H1 (cell line): Measurements from ENCODE around the gene RHBG. TPM values are rescaled to one million over a fixed set of nuclear protein-coding genes. Genes with fewer than 3 reads are reported as not detected.

Experiments
- CTCF ChIA-PET: fragments of 300-600 bp; sonication (Branson Sonifier 250); formaldehyde crosslinking; loops from one replicate; lab custom pipeline; 2021; ENCODE audit not compliant: partially characterized antibody; lab: Charles Lee
- POLR2A ChIA-PET: fragments of 300-600 bp; sonication (Branson Sonifier 250); formaldehyde crosslinking; loops from one replicate; lab custom pipeline; 2021; ENCODE audit warnings: inconsistent platforms; ENCODE audit not compliant: partially characterized antibody; lab: Charles Lee
- DNase-seq, 2 experiments: peaks; one replicate each; pipeline versions ENCODE4 v3.0.0 to v3.0.0-alpha.2; 2010 to 2022; ENCODE audit warnings: low spot score in 2 of 2, low read depth in 1 of 2, mixed read lengths in 1 of 2
- FAIRE-seq: peaks from 2 replicates; lab custom pipeline; 2011; peaks lifted over from hg19 to GRCh38; lab: Jason Lieb, UNC
- H2AFZ ChIP-seq: 2 replicates; pipeline ENCODE4 v1.8.1; 2012; ENCODE audit warnings: low read length, inconsistent platforms
- H2AK5ac ChIP-seq: 2 replicates; pipeline ENCODE4 v1.6.1; 2013; ENCODE audit warnings: low read depth, low read length
- H2BK120ac ChIP-seq: replicated peaks from 2 replicates; pipeline ENCODE3; 2013; ENCODE audit warnings: low read depth, low read length, inconsistent platforms
- H2BK12ac ChIP-seq: 2 replicates; pipeline ENCODE4 v1.6.1; 2013; ENCODE audit warnings: low read depth, low read length
- H2BK15ac ChIP-seq: 2 replicates; pipeline ENCODE4 v1.6.1; 2013; ENCODE audit warnings: low read length
- H2BK20ac ChIP-seq: 2 replicates; pipeline ENCODE4 v1.6.1; 2013; ENCODE audit warnings: low read length
- H2BK5ac ChIP-seq: 2 replicates; pipeline ENCODE4 v1.6.1; 2013; ENCODE audit warnings: low read depth, low read length
- H3K14ac ChIP-seq: 2 replicates; pipeline ENCODE4 v1.6.1; 2013; ENCODE audit warnings: inconsistent platforms; ENCODE audit not compliant: insufficient read length
- H3K18ac ChIP-seq: 2 replicates; pipeline ENCODE4 v1.6.1; 2013; ENCODE audit warnings: low read length; ENCODE audit errors: extremely low read depth
- H3K23ac ChIP-seq: 2 replicates; pipeline ENCODE4 v1.6.1; 2013; ENCODE audit warnings: inconsistent platforms; ENCODE audit not compliant: insufficient read length
- H3K23me2 ChIP-seq: 2 replicates; pipeline ENCODE4 v1.6.1; 2013; ENCODE audit warnings: low read depth, low read length
- H3K27ac ChIP-seq: 2 replicates; pipeline ENCODE4 v1.6.1; 2011; ENCODE audit warnings: low read depth, low read length, inconsistent platforms
- H3K27me3 ChIP-seq, 4 experiments: replicated peaks in 1 of 4; 1 replicate in 1 of 4; 2 replicates in 3 of 4; pipeline versions ENCODE4 v1.6.1 to v1.8.1; 2011 to 2013; ENCODE audit warnings: low read length in 3 of 4, mild to moderate bottlenecking in 3 of 4, inconsistent platforms in 2 of 4, mixed read lengths in 2 of 4, moderate library complexity in 1 of 4; ENCODE audit not compliant: control insufficient read depth in 3 of 4, insufficient read depth in 3 of 4; ENCODE audit errors: extremely low read depth in 1 of 4
- H3K36me3 ChIP-seq, 4 experiments: 2 replicates each; pipeline versions ENCODE4 v1.6.1 to v1.8.1; 2011 to 2013; ENCODE audit warnings: mild to moderate bottlenecking in 4 of 4, low read length in 3 of 4, moderate library complexity in 2 of 4, control low read depth in 1 of 4, inconsistent platforms in 1 of 4; ENCODE audit not compliant: insufficient read depth in 4 of 4, control insufficient read depth in 2 of 4
- H3K4ac ChIP-seq: replicated peaks from 2 replicates; pipeline ENCODE3; 2013; ENCODE audit warnings: low read length, low read depth, mixed read lengths, inconsistent platforms; ENCODE audit not compliant: insufficient read length
- H3K4me1 ChIP-seq, 4 experiments: replicated peaks in 1 of 4; 1 replicate in 1 of 4; 2 replicates in 3 of 4; pipeline versions ENCODE4 v1.6.1 to v1.8.1; 2011 to 2013; ENCODE audit warnings: low read length in 3 of 4, inconsistent platforms in 2 of 4, mixed read lengths in 1 of 4; ENCODE audit not compliant: insufficient read depth in 4 of 4, control insufficient read depth in 3 of 4
- H3K4me2 ChIP-seq, 2 experiments: 2 replicates each; pipeline versions ENCODE4 v1.6.1 to v1.8.1; 2011 to 2013; ENCODE audit warnings: low read depth in 2 of 2, low read length in 2 of 2, control low read depth in 1 of 2, inconsistent platforms in 1 of 2, mild to moderate bottlenecking in 1 of 2; ENCODE audit not compliant: insufficient read depth in 1 of 2
- H3K4me3 ChIP-seq, 4 experiments: fragments of 200-600, 300-600 bp in 1 of 4; sonication (generic), shearing (Covaris generic), sonication (Bioruptor Twin) in 1 of 4; 2 replicates each; pipeline versions ENCODE4 v1.5.1 to v1.8.1; 2011 to 2016; ENCODE audit warnings: low read length in 4 of 4, low read depth in 3 of 4, control low read depth in 2 of 4, inconsistent platforms in 2 of 4, mild to moderate bottlenecking in 2 of 4, mixed read lengths in 1 of 4, moderate library complexity in 1 of 4; ENCODE audit not compliant: insufficient read depth in 2 of 4; ENCODE audit errors: extremely low read depth in 1 of 4
- H3K56ac ChIP-seq: replicated peaks from 2 replicates; pipeline ENCODE3; 2013; ENCODE audit warnings: low read depth, mild to moderate bottlenecking, mixed read lengths, low read length, inconsistent platforms; ENCODE audit not compliant: insufficient read length
- H3K79me1 ChIP-seq: 2 replicates; pipeline ENCODE4 v1.6.1; 2013; ENCODE audit warnings: low read depth, low read length, control low read depth
- H3K79me2 ChIP-seq, 2 experiments: 2 replicates each; pipeline versions ENCODE4 v1.6.1 to v1.8.1; 2012 to 2013; ENCODE audit warnings: low read length in 2 of 2, mild to moderate bottlenecking in 2 of 2, inconsistent platforms in 1 of 2; ENCODE audit not compliant: insufficient read depth in 2 of 2, control insufficient read depth in 1 of 2
- H3K9ac ChIP-seq, 4 experiments: replicated peaks in 1 of 4; 1 replicate in 1 of 4; 2 replicates in 3 of 4; pipeline versions ENCODE4 v1.6.1 to v1.8.1; 2011 to 2013; ENCODE audit warnings: low read depth in 3 of 4, low read length in 3 of 4, control low read depth in 2 of 4, mild to moderate bottlenecking in 2 of 4, moderate library complexity in 2 of 4, inconsistent platforms in 1 of 4; ENCODE audit errors: extremely low read depth in 1 of 4
- H3K9me3 ChIP-seq, 2 experiments: 2 replicates each; pipeline versions ENCODE4 v1.6.1 to v1.8.1; 2012 to 2013; ENCODE audit warnings: mild to moderate bottlenecking in 2 of 2, moderate library complexity in 2 of 2, control low read depth in 1 of 2, inconsistent platforms in 1 of 2, low read depth in 1 of 2, low read length in 1 of 2, mixed read lengths in 1 of 2; ENCODE audit not compliant: insufficient read depth in 2 of 2
- H4K20me1 ChIP-seq, 2 experiments: replicated peaks in 1 of 2; 2 replicates each; pipeline versions ENCODE3 to v1.8.1; 2011 to 2013; ENCODE audit warnings: inconsistent platforms in 2 of 2, low read length in 2 of 2, mild to moderate bottlenecking in 1 of 2; ENCODE audit not compliant: insufficient read depth in 2 of 2, control insufficient read depth in 1 of 2
- H4K5ac ChIP-seq: 2 replicates; pipeline ENCODE4 v1.6.1; 2013; ENCODE audit warnings: low read length, low read depth, mixed read lengths, inconsistent platforms; ENCODE audit not compliant: insufficient read length
- H4K8ac ChIP-seq: 2 replicates; pipeline ENCODE4 v1.8.0; 2013; ENCODE audit warnings: mild to moderate bottlenecking, moderate library complexity, low read length, inconsistent platforms; ENCODE audit not compliant: insufficient read depth; ENCODE audit errors: extremely low read depth
- H4K91ac ChIP-seq: replicated peaks from 2 replicates; pipeline ENCODE3; 2013; ENCODE audit warnings: low read length, mixed read lengths, inconsistent platforms; ENCODE audit not compliant: insufficient read length
- CBX5 ChIP-seq: fragments of 300-800, 300-1000 bp; sonication (generic); IDR thresholded peaks from 2 replicates; pipeline ENCODE4 v1.7.1; 2016; ENCODE audit warnings: antibody characterized with exemption, low read length, low read depth
- CBX8 ChIP-seq: fragments of 300-800, 300-1000 bp; sonication (generic); IDR thresholded peaks from 2 replicates; pipeline ENCODE4 v1.7.1; 2016; ENCODE audit warnings: low read depth, low read length, borderline replicate concordance
- CHD1 ChIP-seq: IDR thresholded peaks from 2 replicates; pipeline ENCODE4 v1.6.1; 2012; ENCODE audit warnings: low read depth, low read length, improper control_type of control experiment
- CTCF ChIP-seq, 3 experiments: IDR thresholded peaks; 1 replicate in 2 of 3; 2 replicates in 1 of 3; pipeline versions ENCODE4 v1.5.1 to v1.6.1; 2011; ENCODE audit warnings: low read length in 3 of 3, mild to moderate bottlenecking in 3 of 3, inconsistent platforms in 2 of 3, low read depth in 1 of 3, moderate library complexity in 1 of 3; ENCODE audit not compliant: insufficient read depth in 1 of 3; ENCODE audit errors: control extremely low read depth in 1 of 3
- KDM4A ChIP-seq: IDR thresholded peaks from one replicate; pipeline ENCODE4 v1.7.1; 2012; ENCODE audit warnings: low read depth, mild to moderate bottlenecking, moderate library complexity, low read length, inconsistent platforms; ENCODE audit not compliant: severe bottlenecking
- POLR2AphosphoS5 ChIP-seq: IDR thresholded peaks from 2 replicates; pipeline ENCODE4 v1.6.1; 2011; ENCODE audit warnings: low read depth, low read length
- RAD21 ChIP-seq, 2 experiments: IDR thresholded peaks in 1 of 2; conservative IDR thresholded peaks in 1 of 2; 2 replicates each; pipeline ENCODE4 v1.6.1; 2011; ENCODE audit warnings: low read depth in 2 of 2, low read length in 2 of 2, improper control_type of control experiment in 1 of 2, inconsistent platforms in 1 of 2, mild to moderate bottlenecking in 1 of 2, moderate library complexity in 1 of 2
- RXRA ChIP-seq: IDR thresholded peaks from 2 replicates; pipeline ENCODE4 v1.6.1; 2011; ENCODE audit warnings: low read depth, mild to moderate bottlenecking, low read length, moderate library complexity; ENCODE audit not compliant: insufficient read depth
- SRF ChIP-seq: IDR thresholded peaks from 2 replicates; pipeline ENCODE4 v1.6.1; 2011; ENCODE audit warnings: mild to moderate bottlenecking, low read depth, low read length, moderate library complexity
- TAF7 ChIP-seq: optimal IDR thresholded peaks from 2 replicates; pipeline ENCODE3; 2011; ENCODE audit warnings: low read depth, mild to moderate bottlenecking, inconsistent platforms, low read length, moderate library complexity, borderline replicate concordance
- TEAD4 ChIP-seq: IDR thresholded peaks from 2 replicates; pipeline ENCODE4 v1.6.1; 2012; ENCODE audit warnings: low read depth, low read length, inconsistent platforms, mixed read lengths
- WGBS, 2 experiments: shearing (Covaris generic) in 1 of 2; methylation state at CpG; one replicate each; pipeline versions ENCODE4 v1.1.6 to v1.1.7; 2013 to 2015; ENCODE audit warnings: low lambda C conversion rate in 2 of 2, mixed read lengths in 2 of 2, inconsistent platforms in 1 of 2, low coverage in 1 of 2, missing lambda C conversion rate in 1 of 2; ENCODE audit not compliant: insufficient replicate concordance in 2 of 2, insufficient coverage in 1 of 2, insufficient read length in 1 of 2; ENCODE audit errors: extremely low coverage in 1 of 2, missing lambda C conversion rate in 1 of 2; 5-methylcytosine and 5-hydroxymethylcytosine counted together
- polyA plus RNA-seq, 7 experiments: library from polyadenylated mRNA; depleted of rRNA in 3 of 7; stranded (reverse) in 5 of 7; unstranded in 2 of 7; fragments of >200 nt in 5 of 7; fragments of 200-250 nt in 2 of 7; gene quantifications; 1 replicate in 5 of 7; 2 replicates in 1 of 7; 4 replicates in 1 of 7; pipeline versions ENCODE4 v1.2.1 to v1.2.3, GENCODE V29; 2011 to 2013; ENCODE audit warnings: missing spikeins in 2 of 7, mixed read lengths in 2 of 7
- total RNA-seq: library from RNA; stranded (reverse); fragmentation: NEBNext Ultra II Directional; extraction: Animal tissue kit (Norgen Biotek cat#: 25700); gene quantifications from 2 replicates; pipeline ENCODE4 v1.2.1, GENCODE V29; 2021

Gene RHBG
- total and polyA plus RNA-seq, 2 of the 8 experiments (the other 6 are each of a cell fraction or from before 2014, with no cell fraction given): 2.6 to 2.7 TPM

- no peaks in the 10 kb centered on the region for H4K20me1 ChIP-seq
- no peak overlapping the region for H2AK5ac ChIP-seq
- H3K79me1 ChIP-seq: no peaks in the 10 kb centered on the region
- no peaks in the 10 kb centered on the region for H3K79me2 ChIP-seq
- H2BK120ac ChIP-seq: no peak overlapping the region
- no peak overlapping the region for H2BK12ac ChIP-seq
- WGBS, 2 experiments: 43% methylated on average over 9 of the region's 9 CpGs; no CpG with 5 or more reads in 1 of the 2 experiments
- no peak overlapping the region for H4K91ac ChIP-seq
- H3K23ac ChIP-seq: no peak overlapping the region
- CTCF ChIA-PET: interaction anchor here (0.6 to 26.1 kb wide), 11 partner anchors 9 to 304 kb away, joined by 3 to 574 read pairs (median 156); partner anchors contain the start of genes HAPLN2 and RHBG
- H3K9ac ChIP-seq: no peak overlapping the region
- no peaks in the 10 kb centered on the region for H3K9me3 ChIP-seq
- no peak overlapping the region for H2AFZ ChIP-seq
- H3K18ac ChIP-seq: no peak overlapping the region
- no peak overlapping the region for H2BK20ac ChIP-seq
- H4K5ac ChIP-seq: no peak overlapping the region
- H3K36me3 ChIP-seq: no peaks in the 10 kb centered on the region
- DNase-seq: peak; percentile 67 to 89
- no peak overlapping the region for H3K4ac ChIP-seq
- H3K4me2 ChIP-seq: no peak overlapping the region
- peaks cover 4 to 7% (median 6%) of the 10 kb centered on the region in 4 experiments; a peak in 6 of 7 replicates for H3K4me1 ChIP-seq
- no peak overlapping the region for H2BK15ac ChIP-seq
- POLR2A ChIA-PET: interaction anchor here (1.1 to 1.3 kb wide), 2 partner anchors 57 to 60 kb away, joined by 3 to 5 read pairs; no protein-coding TSS in a partner anchor
- H3K4me3 ChIP-seq: no peak overlapping the region
- no peak overlapping the region for H3K27ac ChIP-seq
- no peak for FAIRE-seq
- H3K56ac ChIP-seq: no peak overlapping the region
- H4K8ac ChIP-seq: no peak overlapping the region
- no peak overlapping the region for H2BK5ac ChIP-seq
- H3K14ac ChIP-seq: no peak overlapping the region
- H3K23me2 ChIP-seq: peaks cover 1% of the 10 kb centered on the region; the same call in 1 of the 2 replicates
- H3K27me3 ChIP-seq: peaks cover 10 to 24% (median 22%) of the 10 kb centered on the region in 4 experiments
- TF ChIP-seq CHD1 (no peak), TAF7 (no peak), RXRA (no peak), CBX5 (no peak), RAD21 (IDR thresholded peaks at IDR 0.05 in 1 of 2, conservative IDR thresholded peaks at IDR 0.05 in 1 of 2; ENCODE audit: low read depth in 2 of 2, low read length in 2 of 2) (peak; percentile 92 to 96), SRF (no peak), POLR2AphosphoS5 (no peak), KDM4A (no peak), CBX8 (no peak), CTCF (IDR thresholded peaks at IDR 0.05; ENCODE audit: control extremely low read depth in 1 of 3, insufficient read depth in 1 of 3, low read depth in 1 of 3, low read length in 3 of 3) (peak in 2 of 3 experiments; percentile 94 to 100; a peak in 3 of 4 replicates), TEAD4 (no peak)
Measured at GRCh38 chr1:156383023-156383422, 14.0 kb downstream of the RHBG start.
